Medulla oblongata (tissue), 1 donor: ENCODE results near the gene PRODH.
"Not testable (repeated sequence)": the region's sequence is repeated elsewhere in the genome, so short reads cannot be mapped to it uniquely, and the experiment has no call there.

Experiments
- DNase-seq: peaks from one replicate; pipeline ENCODE4 v3.0.0-alpha.2; 2015; ENCODE audit errors: extremely low spot score

Gene PRODH

DNA sequence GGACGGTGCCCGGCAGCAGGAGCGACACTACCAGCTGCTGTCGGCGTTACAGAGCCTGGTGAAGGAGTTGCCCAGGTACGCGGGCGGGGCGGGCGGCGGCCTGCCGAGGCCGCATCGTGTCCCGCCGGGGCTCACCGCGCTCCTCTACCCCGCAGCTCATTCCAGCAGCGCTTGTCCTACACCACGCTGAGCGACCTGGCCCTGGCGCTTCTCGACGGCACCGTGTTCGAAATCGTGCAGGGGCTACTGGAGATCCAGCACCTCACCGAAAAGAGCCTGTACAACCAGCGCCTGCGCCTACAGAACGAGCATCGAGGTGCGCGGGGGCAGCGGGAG, 29.7 kb downstream of the PRODH start:
- not testable (repeated sequence) for DNase-seq

DNA sequence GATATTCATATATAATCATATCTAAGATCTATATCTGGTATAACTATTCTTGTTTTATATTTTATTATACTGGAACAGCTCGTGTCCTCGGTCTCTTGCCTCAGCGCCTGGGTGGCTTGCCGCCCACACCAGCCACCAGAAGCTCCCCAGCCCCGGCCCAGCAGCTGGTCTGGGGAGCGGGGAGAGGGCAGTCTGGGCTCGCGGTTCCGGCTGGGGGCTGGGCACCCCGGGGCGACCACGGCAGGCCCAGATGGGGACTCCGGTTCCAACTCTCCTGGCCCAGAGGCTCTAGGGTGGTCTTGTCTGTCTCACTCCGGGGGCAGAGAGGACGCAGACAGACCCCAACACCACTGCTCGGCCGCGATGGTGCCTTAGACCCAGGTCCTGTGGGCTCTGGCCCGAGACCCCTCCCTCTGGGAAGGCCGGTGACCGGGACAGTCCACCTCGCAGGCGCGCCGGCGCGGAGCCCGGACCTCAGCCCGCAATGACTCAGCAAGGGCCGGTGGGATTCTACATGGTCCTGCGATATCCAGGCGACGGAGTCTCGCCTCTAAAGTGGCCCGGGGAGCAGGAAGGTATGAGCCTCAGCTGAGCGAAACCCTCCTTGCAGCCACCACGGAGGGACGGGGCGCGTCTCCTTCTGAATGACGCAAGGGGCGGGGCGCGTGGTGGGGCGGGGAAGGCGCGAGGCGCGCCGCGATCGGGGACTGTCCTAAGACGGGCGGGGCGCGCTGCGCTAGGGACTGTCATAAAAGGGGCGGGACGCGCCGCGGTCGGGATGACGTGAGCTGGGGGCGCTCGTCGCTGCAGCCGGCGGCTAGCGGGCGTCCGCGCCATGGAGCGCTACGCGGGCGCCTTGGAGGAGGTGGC, 30.3 kb downstream of the PRODH start, which contains the start of gene DGCR6:
DGCR6 (plus strand) TSS at position 781 of the 870 bp plus-strand sequence; CDS start at position 836, 55 bp downstream.
- DNase-seq, result no peak

DNA sequence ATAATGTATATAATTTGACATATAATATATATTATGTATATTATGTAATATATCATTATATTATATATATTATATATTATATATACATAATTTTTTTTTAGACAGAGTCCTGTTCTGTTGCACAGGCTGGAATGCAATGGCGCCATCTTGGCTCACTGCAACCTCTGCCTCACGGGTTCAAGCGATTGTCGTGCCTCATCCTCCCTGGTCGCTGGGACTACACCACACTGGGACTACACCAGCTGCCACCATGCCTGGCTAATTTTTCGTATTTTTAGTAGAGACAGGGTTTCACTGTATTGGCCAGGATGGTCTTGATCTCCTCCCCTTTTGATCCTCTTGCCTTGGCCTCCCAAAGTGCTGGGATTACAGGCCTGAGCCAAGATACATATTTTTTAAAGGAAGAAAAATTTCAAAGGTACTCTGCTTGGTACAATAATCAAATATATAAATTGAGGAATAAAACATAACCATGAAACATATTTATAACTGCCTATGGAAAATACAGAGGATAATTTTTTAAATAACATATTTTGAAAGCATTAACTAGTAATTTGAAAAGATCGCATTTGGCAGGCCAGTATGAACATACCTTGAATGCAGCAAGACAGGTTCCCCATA, 39.9 kb downstream of the PRODH start:
- DNase-seq, result not testable (repeated sequence)

DNA sequence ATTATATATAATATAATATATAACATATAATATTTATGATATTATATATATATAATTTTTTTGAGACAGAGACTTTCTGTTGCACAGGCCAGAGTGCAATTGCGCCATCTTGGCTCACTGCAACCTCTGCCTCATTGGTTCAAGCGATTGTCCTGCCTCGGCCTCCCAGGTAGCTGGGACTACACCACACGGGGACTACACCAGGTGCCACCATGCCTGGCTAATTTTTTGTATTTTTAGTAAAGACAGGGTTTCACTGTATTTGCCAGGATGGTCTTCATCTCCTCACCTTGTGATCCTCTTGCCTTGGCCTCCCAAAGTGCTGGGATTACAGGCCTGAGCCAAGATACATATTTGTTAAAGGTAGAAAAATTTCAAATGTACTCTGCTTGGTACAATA, 42.3 kb downstream of the PRODH start:
- not testable (repeated sequence) for DNase-seq

DNA sequence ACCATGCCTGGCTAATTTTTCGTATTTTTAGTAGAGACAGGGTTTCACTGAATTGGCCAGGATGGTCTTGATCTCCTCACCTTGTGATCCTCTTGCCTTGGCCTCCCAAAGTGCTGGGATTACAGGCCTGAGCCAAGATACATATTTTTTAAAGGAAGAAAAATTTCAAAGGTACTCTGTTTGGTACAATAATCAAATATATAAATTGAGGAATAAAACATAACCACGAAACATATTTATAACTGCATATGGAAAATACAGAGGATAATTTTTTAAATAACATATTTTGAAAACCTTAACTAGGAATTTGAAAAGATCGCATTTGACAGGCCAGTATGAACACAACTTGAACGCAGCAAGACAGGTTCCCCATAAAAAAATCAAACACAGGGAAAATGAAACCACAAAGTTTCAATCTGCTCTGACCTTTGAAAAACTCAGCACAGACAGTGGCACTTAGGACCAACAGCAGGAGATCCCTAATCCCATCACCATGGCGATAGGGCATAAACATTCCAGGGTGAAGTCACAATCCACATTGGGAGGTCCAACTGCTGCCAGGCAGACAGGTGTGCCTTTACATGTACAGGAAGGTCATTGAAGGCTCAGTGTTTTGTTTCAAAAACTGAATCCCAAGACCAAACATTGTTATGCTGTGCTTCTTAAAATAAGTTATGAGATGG, 45.4 kb downstream of the PRODH start:
- DNase-seq, result not testable (repeated sequence)

DNA sequence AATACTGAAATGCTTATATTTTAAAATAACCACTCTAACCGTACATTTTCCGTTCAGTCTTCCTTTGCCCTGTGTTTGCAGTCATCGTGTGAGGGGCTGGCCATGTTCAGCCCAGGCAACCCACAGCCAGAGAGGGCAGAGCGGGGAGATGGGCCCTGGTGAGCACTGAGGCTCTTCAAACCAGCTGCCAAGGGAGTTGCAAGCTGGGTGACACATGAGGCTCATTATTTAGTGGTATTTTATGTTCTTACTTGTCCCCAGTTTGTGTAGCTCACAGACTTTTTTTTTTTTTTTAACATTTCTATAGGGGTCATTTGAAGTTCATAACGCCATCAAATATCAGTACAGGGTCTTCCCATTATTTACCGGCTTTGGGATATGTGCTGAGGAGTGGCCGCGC, 48.0 kb downstream of the PRODH start:
- no peak for DNase-seq

DNA sequence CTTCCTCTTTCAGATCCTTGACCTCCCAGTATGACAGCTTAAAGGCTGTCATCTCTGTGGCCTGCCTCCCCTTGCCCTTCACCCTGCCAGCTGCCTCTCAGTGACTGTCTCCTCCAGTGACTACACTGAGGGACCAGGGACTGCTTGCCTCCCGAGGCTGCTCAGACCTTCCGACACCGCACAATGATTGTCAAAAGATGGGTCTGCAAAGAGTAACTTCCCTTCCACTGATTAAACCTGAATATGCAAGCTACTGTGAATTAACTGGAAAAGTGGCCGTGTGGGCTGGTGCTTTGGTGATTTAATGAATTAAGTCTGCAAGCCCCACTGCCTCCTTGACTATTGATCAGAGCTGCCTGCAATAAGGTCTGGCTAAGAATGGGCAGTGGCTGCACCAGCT, 51.6 kb downstream of the PRODH start:
- not testable (repeated sequence) for DNase-seq

DNA sequence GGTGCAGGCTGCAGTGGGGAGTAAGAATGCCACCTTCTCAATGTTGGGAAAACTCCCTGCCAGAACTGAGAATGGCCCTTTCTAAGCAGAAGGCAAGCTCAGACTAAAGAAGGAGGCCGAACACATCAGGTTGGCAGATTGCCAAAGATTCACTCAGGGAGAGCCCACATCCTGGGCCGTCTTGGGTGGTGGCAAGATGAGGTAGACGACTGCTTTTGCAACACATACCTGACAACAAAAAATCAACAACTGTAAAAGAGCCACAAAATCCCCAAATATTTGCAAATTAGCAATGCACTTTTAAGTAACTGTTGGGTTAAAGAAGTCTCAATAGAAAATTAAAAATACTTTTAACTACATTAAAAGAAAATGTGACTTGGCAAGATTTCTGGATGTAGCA, 54.8 kb downstream of the PRODH start:
- not testable (repeated sequence) for DNase-seq
